HepG2 (cell line): ENCODE measurements around the gene AP4M1. TPM values are rescaled to one million over a fixed set of nuclear protein-coding genes. Genes with fewer than 3 reads are reported as not detected.
A peak's percentile ranks its signal among the peaks of the same experiment; 100 is the strongest.

Experiments
- ATF7 ChIP-seq, 2 experiments: fragments of 450-650 bp in 1 of 2; sonication (generic) in 1 of 2; formaldehyde crosslinking in 1 of 2; IDR thresholded peaks; 2 replicates each; pipeline versions ENCODE4 v1.4.0 to v1.6.1; 2016 to 2020; ENCODE audit warnings: antibody characterized with exemption in 1 of 2, mild to moderate bottlenecking in 1 of 2, missing genetic modification reagents in 1 of 2
- EHMT2 ChIP-seq: fragments of 200-600 bp; sonication (generic); IDR thresholded peaks from 2 replicates; pipeline ENCODE4 v1.7.0; 2017; ENCODE audit warnings: antibody characterized with exemption, low read depth, low read length, borderline replicate concordance
- ETV6 ChIP-seq: sonication (generic); formaldehyde crosslinking; conservative IDR thresholded peaks from 2 replicates; pipeline ENCODE4 v1.4.0; 2020; ENCODE audit warnings: missing genetic modification reagents
- HDAC1 ChIP-seq: sonication (generic); formaldehyde crosslinking; IDR thresholded peaks from 2 replicates; pipeline ENCODE4 v1.5.1; 2020; ENCODE audit warnings: mild to moderate bottlenecking, missing genetic modification reagents
- HDAC2 ChIP-seq: sonication (generic); formaldehyde crosslinking; IDR thresholded peaks from 2 replicates; pipeline ENCODE4 v1.4.0; 2020; ENCODE audit warnings: missing genetic modification reagents
- IKZF1 ChIP-seq: fragments of 450-650 bp; IDR thresholded peaks from 2 replicates; pipeline ENCODE4 v1.7.1; 2016
- KDM3A ChIP-seq: IDR thresholded peaks from 2 replicates; pipeline ENCODE4 v1.6.1; 2018; ENCODE audit warnings: low read depth, missing compliant biosample characterization
- MIER3 ChIP-seq: IDR thresholded peaks from 2 replicates; pipeline ENCODE4 v1.6.1; 2016; ENCODE audit warnings: missing compliant biosample characterization, borderline replicate concordance
- MIXL1 ChIP-seq: IDR thresholded peaks from 2 replicates; pipeline ENCODE4 v1.6.1; 2016
- MLLT10 ChIP-seq: sonication (generic); formaldehyde crosslinking; IDR thresholded peaks from 2 replicates; pipeline ENCODE4 v1.4.0; 2020; ENCODE audit warnings: missing genetic modification reagents
- MYNN ChIP-seq: sonication (generic); formaldehyde crosslinking; IDR thresholded peaks from 2 replicates; pipeline ENCODE4 v1.4.0; 2020; ENCODE audit warnings: mild to moderate bottlenecking, low read depth, missing genetic modification reagents
- NFATC3 ChIP-seq: sonication (generic); formaldehyde crosslinking; IDR thresholded peaks from 2 replicates; pipeline ENCODE4 v1.5.1; 2020; ENCODE audit warnings: mild to moderate bottlenecking, missing genetic modification reagents
- PCBP2 ChIP-seq: fragments of 200-400 bp; formaldehyde crosslinking; optimal IDR thresholded peaks from 2 replicates; pipeline ENCODE3; 2018; ENCODE audit warnings: low read length, low read depth; ENCODE audit not compliant: poor library complexity, severe bottlenecking
- RFXANK ChIP-seq: IDR thresholded peaks from 2 replicates; pipeline ENCODE4 v1.6.1; 2016
- TBX3 ChIP-seq: fragments of 450-650 bp; IDR thresholded peaks from 2 replicates; pipeline ENCODE4 v1.6.1; 2017; ENCODE audit warnings: antibody characterized with exemption, mild to moderate bottlenecking, inconsistent platforms, borderline replicate concordance
- ZFAT ChIP-seq: sonication (generic); formaldehyde crosslinking; conservative IDR thresholded peaks from 2 replicates; pipeline ENCODE4 v1.8.1; 2023; ENCODE audit warnings: missing genetic modification reagents, inconsistent platforms
- ZFP37 ChIP-seq: sonication (generic); formaldehyde crosslinking; IDR thresholded peaks from 2 replicates; pipeline ENCODE4 v1.4.0; 2020; ENCODE audit warnings: missing genetic modification reagents, borderline replicate concordance
- ZNF10 ChIP-seq: sonication (generic); formaldehyde crosslinking; IDR thresholded peaks from 2 replicates; pipeline ENCODE4 v1.4.0; 2020; ENCODE audit warnings: mild to moderate bottlenecking, low read depth, missing genetic modification reagents, borderline replicate concordance
- ZNF773 ChIP-seq: sonication (generic); formaldehyde crosslinking; IDR thresholded peaks from 2 replicates; pipeline ENCODE4 v1.4.0; 2020; ENCODE audit warnings: missing genetic modification reagents, borderline replicate concordance
- ZNF775 ChIP-seq: sonication (generic); formaldehyde crosslinking; IDR thresholded peaks from 2 replicates; pipeline ENCODE4 v1.4.0; 2020; ENCODE audit warnings: missing genetic modification reagents, mild to moderate bottlenecking, moderate library complexity, borderline replicate concordance
- polyA plus RNA-seq, 8 experiments: library from polyadenylated mRNA; depleted of rRNA in 3 of 8; stranded (reverse) in 7 of 8; unstranded in 1 of 8; fragments of >200 nt; fragmentation: Illumina TruSeq in 4 of 8; extraction: Trizol in 4 of 8; gene quantifications; 2 replicates each; pipeline versions ENCODE4 v1.2.1 to v1.2.3, GENCODE V29; 2011 to 2016; ENCODE audit warnings: low read depth in 4 of 8, missing spikeins in 1 of 8, mixed read lengths in 1 of 8; ENCODE audit not compliant: insufficient read depth in 1 of 8
- total RNA-seq, 5 experiments: library from RNA; depleted of rRNA; stranded (reverse); fragments of >200 nt; fragmentation: Illumina TruSeq; extraction: Trizol; gene quantifications; 2 replicates each; pipeline ENCODE4 v1.2.3, GENCODE V29; 2016; ENCODE audit warnings: low read depth in 1 of 5
- TF ChIP-seq, protein P1 (sequence below): sonication (generic); formaldehyde crosslinking; IDR thresholded peaks from 2 replicates; pipeline ENCODE4 v1.5.0; 2020; ENCODE audit warnings: missing genetic modification reagents
- TF ChIP-seq, protein P2 (sequence below): conservative IDR thresholded peaks from 2 replicates; pipeline ENCODE4 v1.6.1; 2018; ENCODE audit warnings: missing genetic modification reagents
- TF ChIP-seq, protein P3 (sequence below): sonication (generic); formaldehyde crosslinking; IDR thresholded peaks from 2 replicates; pipeline ENCODE4 v1.8.1; 2023; ENCODE audit warnings: mild to moderate bottlenecking, missing genetic modification reagents, borderline replicate concordance
- TF ChIP-seq, protein P4 (sequence below): sonication (generic); formaldehyde crosslinking; IDR thresholded peaks from 2 replicates; pipeline ENCODE4 v1.4.0; 2020; ENCODE audit warnings: missing genetic modification reagents

The AP4M1 gene
- total and polyA plus RNA-seq, 2 of the 13 experiments (the other 11 are each of a cell fraction or from before 2014, with no cell fraction given): 6.3 to 9.7 TPM

DNA sequence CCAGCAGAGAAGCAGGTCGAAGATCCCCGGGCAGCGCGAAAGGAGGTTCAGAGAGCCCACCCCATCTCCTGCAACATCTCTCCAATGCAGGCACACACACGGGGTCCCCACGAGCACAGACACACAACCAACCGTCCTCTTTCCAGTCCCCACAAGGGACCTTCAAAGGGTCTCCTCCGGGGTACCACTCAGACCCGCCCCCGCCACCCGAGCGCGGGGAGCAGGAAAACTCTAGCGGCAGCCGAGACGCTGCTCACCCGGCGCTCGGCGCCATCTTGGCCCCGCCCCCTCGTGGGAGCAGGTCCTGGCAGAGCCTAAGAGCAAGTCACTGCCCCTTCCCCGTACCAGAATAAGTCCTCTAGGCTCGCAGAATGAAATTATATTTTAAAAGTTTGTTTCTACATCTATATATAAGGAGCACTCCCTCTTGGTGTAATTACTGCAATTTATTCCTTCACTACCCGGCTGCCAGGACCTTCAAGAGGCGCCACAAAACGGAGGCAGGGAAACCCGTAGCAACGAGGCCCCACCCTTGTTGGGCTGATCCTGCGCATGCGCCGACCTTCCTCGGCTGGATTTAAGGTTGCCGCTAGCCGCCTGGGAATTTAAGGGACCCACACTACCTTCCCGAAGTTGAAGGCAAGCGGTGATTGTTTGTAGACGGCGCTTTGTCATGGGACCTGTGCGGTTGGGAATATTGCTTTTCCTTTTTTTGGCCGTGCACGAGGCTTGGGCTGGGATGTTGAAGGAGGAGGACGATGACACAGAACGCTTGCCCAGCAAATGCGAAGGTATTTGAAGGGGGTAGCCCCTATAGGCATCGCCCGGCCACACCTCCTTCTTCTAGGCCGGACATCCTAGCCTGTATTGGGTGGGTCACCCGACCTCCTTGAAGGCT, 17.9 kb downstream of the AP4M1 start, which contains the start of the genes CNPY4 and TAF6 (continued):
- TF ChIP-seq ZFP37 (CRISPR knock-in tag) (peak; percentile 39; the same call in 1 of the 2 replicates), IKZF1 (no peak), HDAC1 (CRISPR knock-in tag) (peak; percentile 63), NFATC3 (CRISPR knock-in tag) (peak; percentile 26; the same call in 1 of the 2 replicates), MYNN (CRISPR knock-in tag) (no peak; the same call in 1 of the 2 replicates), MIXL1 (CRISPR knock-in tag) (peak; percentile 31; the same call in 1 of the 2 replicates), ZNF10 (CRISPR knock-in tag) (no peak), ATF7 (IDR thresholded peaks at IDR 0.05) (no peak), ATF7 (CRISPR knock-in tag; IDR thresholded peaks at IDR 0.05) (no peak), ZNF773 (CRISPR knock-in tag) (peak; percentile 63; the same call in 1 of the 2 replicates), TBX3 (peak; percentile 40; the same call in 1 of the 2 replicates), PCBP2 (no peak), KDM3A (CRISPR knock-in tag) (peak; percentile 31; the same call in 1 of the 2 replicates), ZNF775 (CRISPR knock-in tag) (no peak), EHMT2 (no peak), ETV6 (0 out of 2 replicates have a peak, but pooled peaks have one; percentile 12), MLLT10 (CRISPR knock-in tag) (no peak), HDAC2 (CRISPR knock-in tag) (peak; percentile 21), RFXANK (0 out of 2 replicates have a peak, but pooled peaks have one; percentile 40), ZFAT (CRISPR knock-in tag) (0 out of 2 replicates have a peak, but pooled peaks have one; percentile 62), MIER3 (no peak)
- TF ChIP-seq, protein P1, sequence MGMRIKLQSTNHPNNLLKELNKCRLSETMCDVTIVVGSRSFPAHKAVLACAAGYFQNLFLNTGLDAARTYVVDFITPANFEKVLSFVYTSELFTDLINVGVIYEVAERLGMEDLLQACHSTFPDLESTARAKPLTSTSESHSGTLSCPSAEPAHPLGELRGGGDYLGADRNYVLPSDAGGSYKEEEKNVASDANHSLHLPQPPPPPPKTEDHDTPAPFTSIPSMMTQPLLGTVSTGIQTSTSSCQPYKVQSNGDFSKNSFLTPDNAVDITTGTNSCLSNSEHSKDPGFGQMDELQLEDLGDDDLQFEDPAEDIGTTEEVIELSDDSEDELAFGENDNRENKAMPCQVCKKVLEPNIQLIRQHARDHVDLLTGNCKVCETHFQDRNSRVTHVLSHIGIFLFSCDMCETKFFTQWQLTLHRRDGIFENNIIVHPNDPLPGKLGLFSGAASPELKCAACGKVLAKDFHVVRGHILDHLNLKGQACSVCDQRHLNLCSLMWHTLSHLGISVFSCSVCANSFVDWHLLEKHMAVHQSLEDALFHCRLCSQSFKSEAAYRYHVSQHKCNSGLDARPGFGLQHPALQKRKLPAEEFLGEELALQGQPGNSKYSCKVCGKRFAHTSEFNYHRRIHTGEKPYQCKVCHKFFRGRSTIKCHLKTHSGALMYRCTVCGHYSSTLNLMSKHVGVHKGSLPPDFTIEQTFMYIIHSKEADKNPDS: no peak
- TF ChIP-seq, protein P2, sequence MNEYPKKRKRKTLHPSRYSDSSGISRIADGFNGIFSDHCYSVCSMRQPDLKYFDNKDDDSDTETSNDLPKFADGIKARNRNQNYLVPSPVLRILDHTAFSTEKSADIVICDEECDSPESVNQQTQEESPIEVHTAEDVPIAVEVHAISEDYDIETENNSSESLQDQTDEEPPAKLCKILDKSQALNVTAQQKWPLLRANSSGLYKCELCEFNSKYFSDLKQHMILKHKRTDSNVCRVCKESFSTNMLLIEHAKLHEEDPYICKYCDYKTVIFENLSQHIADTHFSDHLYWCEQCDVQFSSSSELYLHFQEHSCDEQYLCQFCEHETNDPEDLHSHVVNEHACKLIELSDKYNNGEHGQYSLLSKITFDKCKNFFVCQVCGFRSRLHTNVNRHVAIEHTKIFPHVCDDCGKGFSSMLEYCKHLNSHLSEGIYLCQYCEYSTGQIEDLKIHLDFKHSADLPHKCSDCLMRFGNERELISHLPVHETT: 0 out of 2 replicates have a peak, but pooled peaks have one; percentile 12
- TF ChIP-seq, protein P3, sequence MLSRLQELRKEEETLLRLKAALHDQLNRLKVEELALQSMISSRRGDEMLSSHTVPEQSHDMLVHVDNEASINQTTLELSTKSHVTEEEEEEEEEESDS (CRISPR knock-in tag): no peak
- TF ChIP-seq, protein P4, sequence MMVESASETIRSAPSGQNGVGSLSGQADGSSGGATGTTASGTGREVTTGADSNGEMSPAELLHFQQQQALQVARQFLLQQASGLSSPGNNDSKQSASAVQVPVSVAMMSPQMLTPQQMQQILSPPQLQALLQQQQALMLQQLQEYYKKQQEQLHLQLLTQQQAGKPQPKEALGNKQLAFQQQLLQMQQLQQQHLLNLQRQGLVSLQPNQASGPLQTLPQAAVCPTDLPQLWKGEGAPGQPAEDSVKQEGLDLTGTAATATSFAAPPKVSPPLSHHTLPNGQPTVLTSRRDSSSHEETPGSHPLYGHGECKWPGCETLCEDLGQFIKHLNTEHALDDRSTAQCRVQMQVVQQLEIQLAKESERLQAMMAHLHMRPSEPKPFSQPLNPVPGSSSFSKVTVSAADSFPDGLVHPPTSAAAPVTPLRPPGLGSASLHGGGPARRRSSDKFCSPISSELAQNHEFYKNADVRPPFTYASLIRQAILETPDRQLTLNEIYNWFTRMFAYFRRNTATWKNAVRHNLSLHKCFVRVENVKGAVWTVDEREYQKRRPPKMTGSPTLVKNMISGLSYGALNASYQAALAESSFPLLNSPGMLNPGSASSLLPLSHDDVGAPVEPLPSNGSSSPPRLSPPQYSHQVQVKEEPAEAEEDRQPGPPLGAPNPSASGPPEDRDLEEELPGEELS (CRISPR knock-in tag): peak; percentile 24
